ENCODE results near the gene NCOA6. TPM values are rescaled to one million over a fixed set of nuclear protein-coding genes. Genes with fewer than 3 reads are reported as not detected.
"Not testable (repeated sequence)": the region's sequence is repeated elsewhere in the genome, so short reads cannot be mapped to it uniquely, and the experiment has no call there.

The NCOA6 gene
- total and polyA plus RNA-seq, 2 donors from 2014 or later = 28.1 to 30.8 TPM

GRCh38 chr20:34715384-34715783, 110.1 kb downstream of the NCOA6 start:
- Histone ChIP-seq H3K4me1 (ENCODE audit: control insufficient read depth in 2 of 3, insufficient read depth in 2 of 3, low read depth in 1 of 3, low read length in 3 of 3) (peaks cover 0 to 15% (median 10%) of the 10 kb centered on the region in 3 donors), H3K9me3 (ENCODE audit: control insufficient read depth in 2 of 3, insufficient read depth in 1 of 3, low read length in 3 of 3) (no peaks in the 10 kb centered on the region), H3K36me3 (ENCODE audit: control insufficient read depth in 2 of 3, insufficient read depth in 3 of 3, low read length in 3 of 3) (peaks cover 0 to 16% (median 11%) of the 10 kb centered on the region in 3 donors), H3K27ac (ENCODE audit: low read depth in 2 of 2, low read length in 2 of 2) (no peak overlapping the region), H3K4me3 (ENCODE audit: low read length in 3 of 3) (no peak overlapping the region), H3K27me3 (ENCODE audit: control insufficient read depth, insufficient read depth, low read length) (no peaks in the 10 kb centered on the region), H3K9ac (ENCODE audit: low read length in 3 of 3) (no peak overlapping the region)
- no peak for TF ChIP-seq CTCF (IDR thresholded peaks at IDR 0.05; ENCODE audit: borderline replicate concordance, extremely low read depth, insufficient read depth)
- no peak for FAIRE-seq
- DNase-seq = no peak
- intact Hi-C loops (cut with DNase I) = no loop called here

- H3K4me1 ChIP-seq (ENCODE audit: control insufficient read depth in 2 of 3, insufficient read depth in 2 of 3, low read depth in 1 of 3, low read length in 3 of 3) = peaks cover 0 to 18% (median 10%) of the 10 kb centered on the region in 3 donors
- intact Hi-C loops (cut with DNase I) = not testable (repeated sequence)
Measured at GRCh38 chr20:34713944-34714515, 111.4 kb downstream of the NCOA6 start.

GRCh38 chr20:34713194-34713943, 112.1 kb downstream of the NCOA6 start:
- Histone ChIP-seq H3K9me3 (ENCODE audit: control insufficient read depth in 2 of 3, insufficient read depth in 1 of 3, low read length in 3 of 3) (no peaks in the 10 kb centered on the region), H3K4me3 (ENCODE audit: low read length in 3 of 3) (no peak overlapping the region), H3K4me1 (ENCODE audit: control insufficient read depth in 2 of 3, insufficient read depth in 2 of 3, low read depth in 1 of 3, low read length in 3 of 3) (peaks cover 0 to 20% (median 10%) of the 10 kb centered on the region in 3 donors), H3K36me3 (ENCODE audit: control insufficient read depth in 2 of 3, insufficient read depth in 3 of 3, low read length in 3 of 3) (peaks cover 0 to 16% (median 11%) of the 10 kb centered on the region in 3 donors), H3K27ac (ENCODE audit: low read depth in 2 of 2, low read length in 2 of 2) (no peak overlapping the region), H3K27me3 (ENCODE audit: control insufficient read depth, insufficient read depth, low read length) (no peaks in the 10 kb centered on the region), H3K9ac (ENCODE audit: low read length in 3 of 3) (no peak overlapping the region)
- DNase-seq (peak in 1 of 5 donors; percentile 37), FAIRE-seq (no peak)
- intact Hi-C loops (cut with DNase I) = no loop called here
- no peak for TF ChIP-seq CTCF (IDR thresholded peaks at IDR 0.05; ENCODE audit: borderline replicate concordance, extremely low read depth, insufficient read depth)

More at GRCh38 chr20:34713944-34714515, 111.4 kb downstream of the NCOA6 start:
- DNase-seq; H3K27me3 ChIP-seq (ENCODE audit: control insufficient read depth, insufficient read depth, low read length); FAIRE-seq; H3K9ac ChIP-seq (ENCODE audit: low read length in 3 of 3); H3K27ac ChIP-seq (ENCODE audit: low read depth in 2 of 2, low read length in 2 of 2); H3K4me3 ChIP-seq (ENCODE audit: low read length in 3 of 3); H3K9me3 ChIP-seq (ENCODE audit: control insufficient read depth in 2 of 3, insufficient read depth in 1 of 3, low read length in 3 of 3): not testable (repeated sequence)
- H3K36me3 ChIP-seq (ENCODE audit: control insufficient read depth in 2 of 3, insufficient read depth in 3 of 3, low read length in 3 of 3) = peaks cover 0 to 16% (median 11%) of the 10 kb centered on the region in 3 donors

- Histone ChIP-seq H3K9me3 (ENCODE audit: control insufficient read depth in 2 of 3, insufficient read depth in 1 of 3, low read length in 3 of 3) (no peaks in the 10 kb centered on the region), H3K27ac (ENCODE audit: low read depth in 2 of 2, low read length in 2 of 2) (peak overlapping the region in 1 of 2 donors; percentile 10), H3K4me1 (ENCODE audit: control insufficient read depth in 2 of 3, insufficient read depth in 2 of 3, low read depth in 1 of 3, low read length in 3 of 3) (peaks cover 0 to 20% (median 10%) of the 10 kb centered on the region in 3 donors), H3K27me3 (ENCODE audit: control insufficient read depth, insufficient read depth, low read length) (no peaks in the 10 kb centered on the region), H3K4me3 (ENCODE audit: low read length in 3 of 3) (no peak overlapping the region), H3K36me3 (ENCODE audit: control insufficient read depth in 2 of 3, insufficient read depth in 3 of 3, low read length in 3 of 3) (peaks cover 0 to 14% (median 11%) of the 10 kb centered on the region in 3 donors), H3K9ac (ENCODE audit: low read length in 3 of 3) (no peak overlapping the region)
- FAIRE-seq (no peak), DNase-seq (no peak)
- intact Hi-C loops (cut with DNase I) = no loop called here
- no peak for TF ChIP-seq CTCF (IDR thresholded peaks at IDR 0.05; ENCODE audit: borderline replicate concordance, extremely low read depth, insufficient read depth)
Measured at GRCh38 chr20:34712525-34713192, 112.8 kb downstream of the NCOA6 start.

Data from kidney (tissue), 14 donors.